HG02943 (cell line): Measurements from ENCODE around the gene DAP3.
"Not testable (repeated sequence)": the region's sequence is repeated elsewhere in the genome, so short reads cannot be mapped to it uniquely, and the experiment has no call there.

Experiments
- ATAC-seq: cut with Tn5 transposase; IDR thresholded peaks from one replicate; pipeline ENCODE4 v1.9.1; 2021; ENCODE audit warnings: mild to moderate bottlenecking, low read depth, moderate library complexity; ENCODE audit not compliant: unreplicated experiment

The DAP3 gene

GRCh38 chr1:155689081-155689607, at the start of gene DAP3:
DAP3 (plus strand) TSS chr1:155689091; CDS start chr1:155709780, 20,689 bp downstream.
- peak; percentile 8 for ATAC-seq

- no peak for ATAC-seq
These were observed 48.5 kb upstream of the DAP3 start for GRCh38 chr1:155640367-155640766.

- ATAC-seq = not testable (repeated sequence)
These were observed 46.2 kb upstream of the DAP3 start for GRCh38 chr1:155642559-155643180.

DNA sequence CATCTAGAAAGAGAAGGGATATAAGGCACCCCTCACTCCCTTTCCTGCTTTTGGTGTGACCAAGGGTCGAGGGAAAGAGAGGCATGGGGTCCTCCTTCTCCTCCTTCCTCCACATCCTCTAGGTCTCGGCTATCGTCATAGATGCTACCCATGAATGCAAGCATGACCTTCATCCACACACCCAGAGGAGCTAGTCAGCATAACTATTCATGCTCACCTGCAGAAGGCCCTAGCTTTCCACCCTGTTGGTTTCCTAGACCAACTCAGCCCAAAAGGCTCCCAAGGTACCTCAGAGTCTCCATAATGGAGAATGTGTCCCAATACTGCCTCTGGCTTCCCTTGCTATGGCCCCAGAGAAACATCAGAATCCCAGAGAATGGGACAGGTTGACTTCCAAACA, 45.7 kb upstream of the DAP3 start:
- ATAC-seq = no peak

DNA sequence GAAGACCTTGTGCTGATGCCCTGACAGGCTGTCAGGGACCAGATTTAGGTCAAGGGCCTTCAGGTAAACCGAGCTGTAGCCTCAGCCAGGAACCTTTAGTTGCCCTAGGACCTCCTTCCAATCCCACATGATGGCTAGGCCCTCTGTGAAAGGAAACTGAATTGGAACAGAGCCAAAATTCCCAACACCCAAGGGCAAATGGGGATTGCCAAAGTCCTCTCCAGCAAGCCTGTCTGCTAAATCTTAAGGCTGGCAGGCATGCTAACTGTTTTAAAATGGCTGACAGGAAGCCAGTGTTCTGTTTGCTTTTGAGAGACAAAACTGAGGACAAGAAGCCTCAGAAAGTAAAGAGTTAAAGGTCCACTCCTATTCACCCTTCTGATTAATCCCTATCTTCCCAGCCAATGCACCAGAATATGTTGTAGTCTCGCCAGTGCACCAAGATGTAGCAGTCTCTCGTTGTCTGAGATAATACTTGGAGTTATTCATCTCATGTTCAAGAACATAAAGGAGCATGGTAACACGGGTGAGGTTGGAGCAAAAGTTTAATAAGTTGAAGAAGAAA, 43.8 kb upstream of the DAP3 start:
- ATAC-seq = no peak

- ATAC-seq = no peak
These were observed 43.2 kb upstream of the DAP3 start for GRCh38 chr1:155645648-155646047.

- ATAC-seq = no peak
These were observed 42.6 kb upstream of the DAP3 start for GRCh38 chr1:155646307-155646706.

- ATAC-seq = no peak
These were observed 40.4 kb upstream of the DAP3 start for GRCh38 chr1:155648207-155649147.

DNA sequence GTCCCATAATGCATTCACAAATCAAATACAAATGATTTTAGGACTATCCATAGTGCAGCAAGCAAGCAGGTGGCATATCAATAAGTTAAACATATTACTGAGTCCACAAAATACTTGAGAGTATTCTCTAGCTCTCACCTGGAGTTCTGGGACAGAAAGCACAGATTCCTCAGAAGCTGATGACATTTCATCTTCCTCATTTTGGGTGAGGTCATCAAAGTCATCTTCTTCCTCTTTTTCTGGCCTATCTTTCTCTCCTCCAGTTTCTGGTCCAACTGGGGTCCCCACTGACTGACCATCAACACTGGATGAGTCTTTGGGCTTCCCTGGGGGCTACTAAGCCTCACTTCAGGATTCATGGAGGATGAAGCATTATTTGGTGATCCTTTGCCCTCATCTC, 39.2 kb upstream of the DAP3 start:
- no peak for ATAC-seq

GRCh38 chr1:155650231-155650757, 38.6 kb upstream of the DAP3 start:
- no peak for ATAC-seq

GRCh38 chr1:155651861-155652661, 36.8 kb upstream of the DAP3 start:
- ATAC-seq = no peak

- ATAC-seq = no peak
These were observed 35.9 kb upstream of the DAP3 start for GRCh38 chr1:155652951-155653350.

DNA sequence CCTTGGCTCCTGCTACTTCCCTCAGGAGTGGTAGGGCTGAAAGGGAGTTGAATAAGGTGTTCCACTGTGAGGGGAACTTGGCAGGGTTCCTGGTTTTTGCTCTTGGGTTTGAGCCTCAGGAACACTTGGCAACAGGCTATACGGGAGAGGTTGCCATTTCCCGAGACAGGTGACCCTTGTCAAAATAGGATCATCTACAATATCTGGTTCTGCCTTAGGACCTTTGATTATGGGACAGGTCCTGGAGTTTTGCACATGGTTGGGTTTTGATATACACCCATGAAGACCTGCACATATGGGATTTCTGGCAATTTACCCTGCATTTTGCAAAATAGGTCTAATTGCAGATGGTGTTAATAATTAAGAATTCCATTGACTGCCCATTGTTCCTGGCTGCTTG, 31.4 kb upstream of the DAP3 start:
- ATAC-seq = no peak

DNA sequence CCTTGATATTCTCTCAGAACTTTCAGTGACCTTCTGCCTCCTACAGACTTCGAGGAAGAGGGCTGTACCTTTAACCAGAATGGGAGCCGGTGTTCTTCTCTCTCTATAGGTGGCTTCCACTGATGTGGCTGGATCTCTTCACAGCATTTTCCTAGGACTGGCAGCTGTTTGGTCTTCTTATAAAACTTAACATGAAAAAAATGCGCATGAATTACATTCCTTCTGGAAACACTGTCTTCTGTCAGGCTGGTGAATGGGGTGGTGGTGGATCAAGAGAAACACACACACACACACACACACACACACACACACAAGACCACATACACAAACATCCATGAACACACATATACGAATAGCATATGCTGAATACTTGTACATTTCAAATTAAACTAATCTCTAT, 27.7 kb upstream of the DAP3 start:
- not testable (repeated sequence) for ATAC-seq

DNA sequence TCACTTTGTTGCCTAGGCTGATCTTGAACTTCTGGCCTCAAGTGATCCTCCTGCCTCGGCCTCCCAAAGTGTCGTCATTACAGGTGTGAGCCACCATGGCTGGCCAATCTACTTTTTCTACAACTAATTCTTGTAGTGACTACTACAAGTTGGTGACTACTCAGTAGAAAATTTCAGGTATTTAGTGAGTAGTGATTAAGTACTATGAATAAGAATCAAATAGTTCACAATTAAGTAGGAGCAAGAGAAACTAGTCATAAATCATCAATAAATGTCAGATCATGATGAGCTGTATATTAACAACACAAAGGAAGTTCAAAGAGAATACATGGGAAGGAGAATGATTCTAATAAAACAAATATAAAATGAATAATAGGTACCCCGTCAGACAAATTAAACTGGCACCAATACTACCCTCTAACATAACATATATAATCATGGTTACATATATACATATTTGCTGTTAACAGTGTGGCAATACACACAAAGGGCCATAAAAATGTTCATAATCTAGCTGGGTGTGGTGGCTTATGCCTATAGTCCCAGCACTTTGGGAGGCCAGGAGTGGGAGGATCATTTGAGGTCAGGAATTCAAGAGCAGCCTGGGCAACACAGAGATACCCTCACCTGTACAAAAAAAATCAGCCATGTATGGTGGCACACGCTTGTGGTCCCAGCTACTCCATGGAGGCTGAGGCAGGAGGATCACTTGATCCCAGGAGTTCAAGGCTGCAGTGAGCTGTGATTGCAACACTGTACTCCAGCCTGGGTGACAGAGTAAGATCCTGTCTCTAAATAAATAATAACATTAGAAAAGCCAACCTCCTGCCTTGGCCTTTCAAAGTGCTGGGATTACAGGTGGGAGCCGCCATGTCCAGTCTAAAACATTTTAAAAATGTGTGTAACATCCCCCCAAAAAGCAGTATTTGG, 19.4 kb upstream of the DAP3 start:
- no peak for ATAC-seq

- no peak for ATAC-seq
These were observed 17.1 kb upstream of the DAP3 start for GRCh38 chr1:155671750-155672149.

- ATAC-seq = no peak
These were observed 15.9 kb upstream of the DAP3 start for GRCh38 chr1:155673003-155673402.

- no peak for ATAC-seq
These were observed 10.9 kb upstream of the DAP3 start for GRCh38 chr1:155678027-155678426.

- ATAC-seq = not testable (repeated sequence)
These were observed 9.9 kb upstream of the DAP3 start for GRCh38 chr1:155678992-155679391.
